IMR-90 (cell line): ENCODE measurements around the gene IMMT. TPM values are rescaled to one million over a fixed set of nuclear protein-coding genes. Genes with fewer than 3 reads are reported as not detected.

ENCODE experiments used
- ATAC-seq: fragments of 200-7000 bp; cut with Tn5 transposase; 2 replicates; pipeline ENCODE4 v1.9.1; 2020; ENCODE audit warnings: low read depth, mild to moderate bottlenecking, moderate library complexity
- BruUV-seq: library from RNA; stranded (reverse); fragments of 400-500 nt; replicated peaks from 2 replicates; lab custom pipeline; 2021; lab: Mats Ljungman, UMichigan
- CTCF ChIA-PET: fragments of 300-600 bp; formaldehyde crosslinking; extraction: SDS; loops from one replicate; lab custom pipeline; 2021; ENCODE audit warnings: antibody characterized with exemption; lab: Yijun Ruan, JAX
- POLR2A ChIA-PET: fragments of 300-600 bp; sonication (Branson Sonifier 250); formaldehyde crosslinking; loops from one replicate; lab custom pipeline; 2022; ENCODE audit warnings: antibody characterized with exemption; ENCODE audit not compliant: unreplicated experiment; lab: Charles Lee
- DNase-seq: peaks from one replicate; pipeline ENCODE4 v3.0.0; 2013
- H2AFZ ChIP-seq: replicated peaks from 2 replicates; pipeline ENCODE3; 2013; ENCODE audit warnings: low read length, mild to moderate bottlenecking; ENCODE audit not compliant: poor library complexity
- H2AK5ac ChIP-seq: 2 replicates; pipeline ENCODE4 v1.6.1; 2013; ENCODE audit warnings: low read depth, low read length, inconsistent platforms
- H2AK9ac ChIP-seq: replicated peaks from 2 replicates; pipeline ENCODE3; 2013; ENCODE audit warnings: mild to moderate bottlenecking, low read depth, low read length, moderate library complexity; ENCODE audit not compliant: poor library complexity
- H2BK120ac ChIP-seq: 2 replicates; pipeline ENCODE4 v1.6.1; 2013; ENCODE audit warnings: low read depth, low read length, inconsistent platforms
- H2BK15ac ChIP-seq: 3 replicates; pipeline ENCODE4 v1.6.1; 2013; ENCODE audit warnings: low read depth, low read length, inconsistent platforms
- H2BK20ac ChIP-seq: 2 replicates; pipeline ENCODE4 v1.6.1; 2013; ENCODE audit warnings: low read depth, mild to moderate bottlenecking, inconsistent platforms, low read length, moderate library complexity
- H2BK5ac ChIP-seq: 2 replicates; pipeline ENCODE4 v1.6.1; 2013; ENCODE audit warnings: mild to moderate bottlenecking, low read depth, low read length, inconsistent platforms; ENCODE audit not compliant: poor library complexity, severe bottlenecking
- H3K14ac ChIP-seq: replicated peaks from 2 replicates; pipeline ENCODE4 v1.6.1; 2013; ENCODE audit warnings: low read depth, low read length, inconsistent platforms
- H3K18ac ChIP-seq: 2 replicates; pipeline ENCODE4 v1.6.1; 2013; ENCODE audit warnings: low read depth, low read length, control low read depth
- H3K23ac ChIP-seq: 2 replicates; pipeline ENCODE4 v1.6.1; 2013; ENCODE audit warnings: low read depth, low read length, inconsistent platforms
- H3K27ac ChIP-seq: 2 replicates; pipeline ENCODE4 v1.5.1; 2013; ENCODE audit warnings: mild to moderate bottlenecking, control low read depth, low read length; ENCODE audit not compliant: insufficient read depth
- H3K27me3 ChIP-seq: 2 replicates; pipeline ENCODE4 v1.6.1; 2013; ENCODE audit warnings: low read length; ENCODE audit not compliant: control insufficient read depth, insufficient read depth
- H3K36me3 ChIP-seq: 2 replicates; pipeline ENCODE4 v1.6.1; 2013; ENCODE audit warnings: low read length, mixed read lengths; ENCODE audit not compliant: control insufficient read depth, insufficient read depth
- H3K4ac ChIP-seq: 2 replicates; pipeline ENCODE4 v1.6.1; 2013; ENCODE audit warnings: low read depth, low read length, inconsistent platforms
- H3K4me1 ChIP-seq: 2 replicates; pipeline ENCODE4 v1.6.1; 2013; ENCODE audit warnings: low read length, mixed read lengths; ENCODE audit not compliant: control insufficient read depth, insufficient read depth
- H3K4me2 ChIP-seq: 2 replicates; pipeline ENCODE4 v1.6.1; 2013; ENCODE audit warnings: low read depth, mild to moderate bottlenecking, control low read depth, low read length, moderate library complexity
- H3K4me3 ChIP-seq: 2 replicates; pipeline ENCODE4 v1.5.1; 2013; ENCODE audit warnings: low read depth, mild to moderate bottlenecking, control low read depth, low read length, moderate library complexity; ENCODE audit not compliant: insufficient read depth
- H3K56ac ChIP-seq: 2 replicates; pipeline ENCODE4 v1.6.1; 2013; ENCODE audit warnings: low read length, inconsistent platforms; ENCODE audit not compliant: insufficient read depth; ENCODE audit errors: extremely low read depth
- H3K79me1 ChIP-seq, 2 experiments: 2 replicates each; pipeline ENCODE4 v1.6.1; 2013; ENCODE audit warnings: low read length in 2 of 2, inconsistent platforms in 1 of 2, low read depth in 1 of 2
- H3K9ac ChIP-seq: 2 replicates; pipeline ENCODE4 v1.6.1; 2013; ENCODE audit warnings: low read depth, low read length, control low read depth
- H3K9me1 ChIP-seq: 2 replicates; pipeline ENCODE4 v1.6.1; 2013; ENCODE audit warnings: low read length, inconsistent platforms; ENCODE audit not compliant: insufficient read depth
- H3K9me3 ChIP-seq: 2 replicates; pipeline ENCODE4 v1.6.1; 2013; ENCODE audit warnings: low read length; ENCODE audit not compliant: control insufficient read depth, insufficient read depth
- H4K20me1 ChIP-seq: 2 replicates; pipeline ENCODE4 v1.6.1; 2013; ENCODE audit warnings: low read length, inconsistent platforms; ENCODE audit not compliant: insufficient read depth
- H4K5ac ChIP-seq: 2 replicates; pipeline ENCODE4 v1.6.1; 2013; ENCODE audit warnings: mild to moderate bottlenecking, low read depth, low read length, control low read depth
- H4K8ac ChIP-seq, 2 experiments: 2 replicates each; pipeline ENCODE4 v1.6.1; 2013; ENCODE audit warnings: low read depth in 2 of 2, low read length in 2 of 2, control low read depth in 1 of 2, inconsistent platforms in 1 of 2
- H4K91ac ChIP-seq: 2 replicates; pipeline ENCODE4 v1.6.1; 2013; ENCODE audit warnings: low read depth, low read length, inconsistent platforms; ENCODE audit not compliant: insufficient read depth
- SMC3 ChIP-seq: fragments of 150-350 bp; IDR thresholded peaks from 2 replicates; pipeline ENCODE4 v1.6.1; 2016; ENCODE audit warnings: low read depth, mild to moderate bottlenecking, antibody characterized with exemption, low read length, moderate library complexity
- WGBS, 2 experiments: methylation state at CpG; one replicate each; pipeline versions ENCODE4 v1.1.5 to v1.1.7; 2013; ENCODE audit warnings: missing lambda C conversion rate in 2 of 2; ENCODE audit not compliant: insufficient read length in 1 of 2; ENCODE audit errors: extremely low coverage in 2 of 2; 5-methylcytosine and 5-hydroxymethylcytosine counted together
- dilution Hi-C: fragments of 300-500 bp; cut with HindIII; formaldehyde crosslinking; loops from one replicate; pipeline ENCODE4 v1.14.3; 2018; ENCODE audit warnings: low sequenced_read_pairs; ENCODE audit not compliant: unreplicated experiment
- in situ Hi-C: fragments of 300-500 bp; cut with MboI; formaldehyde crosslinking; loops from 3 replicates; pipeline ENCODE4 v1.14.3; 2019; ENCODE audit warnings: low sequenced_read_pairs, inconsistent platforms, mixed read lengths
- intact Hi-C: fragments of 100-400 bp; cut with micrococcal nuclease; formaldehyde crosslinking; loops from 2 replicates; pipeline ENCODE4 v1.10.0; 2022
- polyA plus RNA-seq, 3 experiments: library from polyadenylated mRNA; depleted of rRNA; stranded (reverse); fragments of >200 nt; gene quantifications; 2 replicates each; pipeline ENCODE4 v1.2.3, GENCODE V29; 2012; ENCODE audit warnings: low replicate concordance in 1 of 3
- total RNA-seq: library from RNA; depleted of rRNA; stranded (reverse); fragments of >200 nt; gene quantifications from 2 replicates; pipeline ENCODE4 v1.2.3, GENCODE V29; 2012

Gene IMMT
- total and polyA plus RNA-seq, 2 of the 4 experiments (the other 2 are of a cell fraction) = 50.5 to 87.3 TPM

DNA sequence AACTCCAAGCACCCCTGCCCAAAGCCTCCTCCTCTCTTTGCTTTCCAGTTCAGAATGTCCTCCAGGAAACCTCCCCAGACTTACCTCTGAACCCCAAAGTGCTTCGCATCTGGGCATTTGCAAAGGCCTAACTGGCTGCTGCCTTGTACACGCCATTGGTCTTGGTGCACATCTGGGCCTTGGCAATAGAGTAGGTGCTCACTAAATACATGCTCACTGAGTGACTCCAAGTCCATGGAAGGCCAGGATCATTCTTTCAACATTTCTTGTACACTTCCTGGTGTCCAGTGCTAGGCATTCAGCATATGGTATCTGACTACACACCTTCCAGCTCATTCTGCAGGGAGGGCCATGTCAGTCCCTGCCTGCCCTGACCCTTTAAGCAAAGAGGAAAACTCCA lies 32.4 kb upstream of the IMMT start:
- peaks cover 7% of the 10 kb centered on the region for H3K4me1 ChIP-seq
- no TSS peak for BruUV-seq
- H3K9me1 ChIP-seq = peaks cover 3% of the 10 kb centered on the region; the same call in 1 of the 2 replicates
- TF ChIP-seq SMC3 = no peak
- no peak overlapping the region for H3K4ac ChIP-seq
- no peak overlapping the region for H3K18ac ChIP-seq
- H3K9me3 ChIP-seq = no peaks in the 10 kb centered on the region
- peaks cover 8% of the 10 kb centered on the region; the same call in 1 of the 2 replicates for H3K27me3 ChIP-seq
- H3K4me3 ChIP-seq = no peak overlapping the region
- POLR2A ChIA-PET = no interaction called here
- CTCF ChIA-PET = no interaction called here
- H3K36me3 ChIP-seq = no peaks in the 10 kb centered on the region
- H2BK5ac ChIP-seq = no peak overlapping the region
- H2AK5ac ChIP-seq = no peak overlapping the region
- no peak overlapping the region for H2BK20ac ChIP-seq
- no peak overlapping the region for H3K14ac ChIP-seq
- H4K20me1 ChIP-seq = no peaks in the 10 kb centered on the region
- H2AFZ ChIP-seq = no peak overlapping the region
- H2BK15ac ChIP-seq = no peak overlapping the region
- in situ Hi-C loops = no loop called here
- H3K56ac ChIP-seq = no peak overlapping the region
- no peak overlapping the region for H3K9ac ChIP-seq
- no CpG with 5 or more reads among the region's 2 CpGs for WGBS, 2 experiments
- ATAC-seq (no peak), DNase-seq (no peak)
- intact Hi-C loops = no loop called here
- no peak overlapping the region for H4K91ac ChIP-seq
- H4K5ac ChIP-seq = no peak overlapping the region
- no peak overlapping the region for H3K23ac ChIP-seq
- no peak overlapping the region for H4K8ac ChIP-seq
- no peak overlapping the region for H3K27ac ChIP-seq
- dilution Hi-C loops = no loop called here
- H2BK120ac ChIP-seq = no peak overlapping the region
- H3K79me1 ChIP-seq = no peaks in the 10 kb centered on the region
- no peak overlapping the region for H3K4me2 ChIP-seq
- no peak overlapping the region for H2AK9ac ChIP-seq
